H1 (cell line): ENCODE data around the gene ZNF561. TPM values are rescaled to one million over a fixed set of nuclear protein-coding genes. Genes with fewer than 3 reads are reported as not detected.

ENCODE experiments used
- FOSL1 ChIP-seq: IDR thresholded peaks from 2 replicates; pipeline ENCODE4 v1.6.1; 2011; ENCODE audit warnings: mild to moderate bottlenecking, low read depth, low read length, moderate library complexity; ENCODE audit not compliant: insufficient read depth
- HDAC2 ChIP-seq, 2 experiments: fragments of 300-600 bp in 1 of 2; sonication (generic) in 1 of 2; IDR thresholded peaks; 2 replicates each; pipeline ENCODE4 v1.6.1; 2011 to 2012; ENCODE audit warnings: low read depth in 2 of 2, low read length in 2 of 2, mild to moderate bottlenecking in 2 of 2, moderate library complexity in 2 of 2, borderline replicate concordance in 1 of 2, inconsistent platforms in 1 of 2
- JUN ChIP-seq: IDR thresholded peaks from 2 replicates; pipeline ENCODE4 v1.6.1; 2011; ENCODE audit warnings: low read depth, mild to moderate bottlenecking, improper control_type of control experiment, low read length
- KDM1A ChIP-seq: fragments of 200-600, 300-600 bp; sonication (generic); IDR thresholded peaks from 2 replicates; pipeline ENCODE4 v1.7.1; 2016; ENCODE audit warnings: mild to moderate bottlenecking, low read length, borderline replicate concordance
- RNF2 ChIP-seq: fragments of 200-900, 300-1000 bp; sonication (generic); IDR thresholded peaks from 2 replicates; pipeline ENCODE4 v1.7.1; 2016; ENCODE audit warnings: borderline replicate concordance, low read depth, mild to moderate bottlenecking, antibody characterized with exemption, low read length; ENCODE audit not compliant: poor library complexity, severe bottlenecking; ENCODE audit errors: missing control alignments
- polyA plus RNA-seq, 7 experiments: library from polyadenylated mRNA; depleted of rRNA in 3 of 7; stranded (reverse) in 5 of 7; unstranded in 2 of 7; fragments of >200 nt in 5 of 7; fragments of 200-250 nt in 2 of 7; gene quantifications; 1 replicate in 5 of 7; 2 replicates in 1 of 7; 4 replicates in 1 of 7; pipeline versions ENCODE4 v1.2.1 to v1.2.3, GENCODE V29; 2011 to 2013; ENCODE audit warnings: missing spikeins in 2 of 7, mixed read lengths in 2 of 7
- total RNA-seq: library from RNA; stranded (reverse); fragmentation: NEBNext Ultra II Directional; extraction: Animal tissue kit (Norgen Biotek cat#: 25700); gene quantifications from 2 replicates; pipeline ENCODE4 v1.2.1, GENCODE V29; 2021

The ZNF561 gene
- total and polyA plus RNA-seq, 2 of the 8 experiments (the other 6 are each of a cell fraction or from before 2014, with no cell fraction given) = 28.6 to 64.7 TPM

DNA sequence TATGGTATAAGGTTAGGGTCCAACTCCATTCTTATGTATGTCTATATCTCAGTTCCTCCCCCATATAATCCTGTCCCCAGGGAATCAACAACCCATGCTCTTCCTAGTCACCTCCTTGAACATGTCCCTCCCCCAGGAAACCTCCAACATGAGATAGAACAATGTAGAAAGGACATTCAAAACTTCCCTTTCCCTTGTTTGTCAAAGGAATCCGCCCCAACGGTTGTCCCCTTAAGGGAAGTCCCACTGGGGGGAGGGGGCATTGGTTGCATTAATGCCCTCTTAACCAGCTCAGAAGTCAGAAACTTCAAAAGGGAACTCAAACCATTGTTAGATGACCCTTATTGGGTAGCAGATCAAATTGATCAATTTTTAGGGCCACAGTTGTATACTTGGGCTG lies 6.8 kb upstream of the ZNF561 start (continued):
- TF ChIP-seq FOSL1 = no peak
- TF ChIP-seq JUN = no peak
- TF ChIP-seq KDM1A = no peak
- TF ChIP-seq HDAC2 (IDR thresholded peaks at IDR 0.05; ENCODE audit: borderline replicate concordance in 1 of 2, low read depth in 2 of 2, low read length in 2 of 2) = no peak
- no peak for TF ChIP-seq RNF2
